ENCODE measurements around the gene ZNF841. TPM values are rescaled to one million over a fixed set of nuclear protein-coding genes. Genes with fewer than 3 reads are reported as not detected.
"Not testable (repeated sequence)": the region's sequence is repeated elsewhere in the genome, so short reads cannot be mapped to it uniquely, and the experiment has no call there.

The ZNF841 gene
- total RNA-seq, 1 experiment from 2014 or later: 37.6 TPM

DNA sequence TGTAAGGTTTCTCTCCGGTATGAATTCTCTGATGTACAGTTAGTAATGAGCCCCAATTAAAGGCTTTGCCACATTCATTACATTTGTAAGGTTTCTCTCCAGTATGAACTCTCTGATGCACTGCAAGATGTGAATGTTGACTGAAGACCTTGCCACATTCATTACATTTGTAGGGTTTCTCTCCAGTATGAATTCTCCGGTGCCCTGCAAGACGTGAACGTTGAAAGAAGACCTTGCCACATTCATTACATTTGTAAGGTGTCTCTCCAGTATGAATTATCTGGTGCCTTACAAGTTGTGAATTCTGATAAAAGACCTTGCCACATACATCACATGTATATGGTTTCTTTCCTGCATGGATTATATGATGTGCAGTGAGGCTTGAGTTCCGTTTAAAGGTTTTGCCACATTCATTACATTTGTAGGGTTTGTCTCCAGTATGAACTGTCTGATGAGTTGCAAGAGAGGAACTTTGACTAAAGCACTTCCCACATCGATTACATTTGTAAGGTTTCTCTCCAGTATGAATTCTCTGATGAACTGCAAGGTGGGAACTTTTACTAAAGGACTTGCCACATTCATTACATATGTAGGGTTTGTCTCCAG lies 29.2 kb downstream of the ZNF841 start:
- Mint-ChIP-seq H3K36me3 (ENCODE audit: insufficient read depth, unreplicated experiment) (peaks cover 57% of the 10 kb centered on the region), H3K4me1 (ENCODE audit: low read depth, unreplicated experiment) (no peaks in the 10 kb centered on the region), H3K27ac (ENCODE audit: unreplicated experiment) (no peak overlapping the region), H3K4me3 (ENCODE audit: low read depth, unreplicated experiment) (no peak overlapping the region), H3K27me3 (ENCODE audit: unreplicated experiment) (no peaks in the 10 kb centered on the region), H3K9me3 (ENCODE audit: low read depth, unreplicated experiment) (peaks cover 28% of the 10 kb centered on the region)
- intact Hi-C loops (cut with micrococcal nuclease; ENCODE audit: unreplicated experiment): no loop called here
- no TSS peak for BruUV-seq (replicated peaks)
- TF ChIP-seq, protein P1, sequence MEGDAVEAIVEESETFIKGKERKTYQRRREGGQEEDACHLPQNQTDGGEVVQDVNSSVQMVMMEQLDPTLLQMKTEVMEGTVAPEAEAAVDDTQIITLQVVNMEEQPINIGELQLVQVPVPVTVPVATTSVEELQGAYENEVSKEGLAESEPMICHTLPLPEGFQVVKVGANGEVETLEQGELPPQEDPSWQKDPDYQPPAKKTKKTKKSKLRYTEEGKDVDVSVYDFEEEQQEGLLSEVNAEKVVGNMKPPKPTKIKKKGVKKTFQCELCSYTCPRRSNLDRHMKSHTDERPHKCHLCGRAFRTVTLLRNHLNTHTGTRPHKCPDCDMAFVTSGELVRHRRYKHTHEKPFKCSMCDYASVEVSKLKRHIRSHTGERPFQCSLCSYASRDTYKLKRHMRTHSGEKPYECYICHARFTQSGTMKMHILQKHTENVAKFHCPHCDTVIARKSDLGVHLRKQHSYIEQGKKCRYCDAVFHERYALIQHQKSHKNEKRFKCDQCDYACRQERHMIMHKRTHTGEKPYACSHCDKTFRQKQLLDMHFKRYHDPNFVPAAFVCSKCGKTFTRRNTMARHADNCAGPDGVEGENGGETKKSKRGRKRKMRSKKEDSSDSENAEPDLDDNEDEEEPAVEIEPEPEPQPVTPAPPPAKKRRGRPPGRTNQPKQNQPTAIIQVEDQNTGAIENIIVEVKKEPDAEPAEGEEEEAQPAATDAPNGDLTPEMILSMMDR (IDR thresholded peaks at IDR 0.05; ENCODE audit: unreplicated experiment): no peak
- DNase-seq: no peak
- CTCF ChIA-PET: no interaction called here

GRCh38 chr19:52065399-52065798 lies 30.2 kb downstream of the ZNF841 start:
- peak overlapping the region; percentile 26 for H3K27ac Mint-ChIP-seq (ENCODE audit: unreplicated experiment)
- no peak for DNase-seq
- CTCF ChIA-PET: no interaction called here
- H3K9me3 Mint-ChIP-seq (ENCODE audit: low read depth, unreplicated experiment): peaks cover 22% of the 10 kb centered on the region
- BruUV-seq (replicated peaks): no TSS peak
- H3K36me3 Mint-ChIP-seq (ENCODE audit: insufficient read depth, unreplicated experiment): peaks cover 51% of the 10 kb centered on the region
- intact Hi-C loops (cut with micrococcal nuclease; ENCODE audit: unreplicated experiment): no loop called here
- no peaks in the 10 kb centered on the region for H3K4me1 Mint-ChIP-seq (ENCODE audit: low read depth, unreplicated experiment)
- H3K27me3 Mint-ChIP-seq (ENCODE audit: unreplicated experiment): no peaks in the 10 kb centered on the region
- TF ChIP-seq, protein P1 (IDR thresholded peaks at IDR 0.05; ENCODE audit: unreplicated experiment): no peak
- no peak overlapping the region for H3K4me3 Mint-ChIP-seq (ENCODE audit: low read depth, unreplicated experiment)

- H3K36me3 Mint-ChIP-seq (ENCODE audit: insufficient read depth, unreplicated experiment); H3K27ac Mint-ChIP-seq (ENCODE audit: unreplicated experiment); BruUV-seq (replicated peaks); intact Hi-C loops (cut with micrococcal nuclease; ENCODE audit: unreplicated experiment); CTCF ChIA-PET; H3K4me1 Mint-ChIP-seq (ENCODE audit: low read depth, unreplicated experiment); H3K27me3 Mint-ChIP-seq (ENCODE audit: unreplicated experiment); DNase-seq; H3K4me3 Mint-ChIP-seq (ENCODE audit: low read depth, unreplicated experiment): not testable (repeated sequence)
- H3K9me3 Mint-ChIP-seq (ENCODE audit: low read depth, unreplicated experiment): peaks cover 19% of the 10 kb centered on the region
Measured at GRCh38 chr19:52056480-52056879, 39.1 kb downstream of the ZNF841 start.

DNA sequence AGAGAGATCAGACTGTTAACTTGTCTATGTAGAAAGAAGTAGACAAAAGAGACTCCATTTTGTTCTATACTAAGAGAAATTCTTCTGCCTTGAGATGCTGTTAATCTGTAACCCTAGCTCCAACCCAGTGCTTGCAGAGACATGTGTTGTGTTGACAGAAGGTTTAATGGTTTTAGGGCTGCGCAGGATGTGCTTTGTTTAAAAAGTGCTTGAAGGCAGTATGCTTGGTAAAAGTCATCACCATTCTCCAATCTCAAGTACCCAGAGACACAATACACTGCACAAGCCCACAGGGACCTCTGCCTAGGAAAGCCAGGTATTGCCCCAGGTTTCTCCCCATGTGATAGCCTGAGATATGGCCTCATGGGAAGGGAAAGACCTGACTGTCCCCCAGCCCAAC lies 43.8 kb downstream of the ZNF841 start:
- DNase-seq; H3K27me3 Mint-ChIP-seq (ENCODE audit: unreplicated experiment); H3K4me1 Mint-ChIP-seq (ENCODE audit: low read depth, unreplicated experiment); H3K4me3 Mint-ChIP-seq (ENCODE audit: low read depth, unreplicated experiment); CTCF ChIA-PET; H3K27ac Mint-ChIP-seq (ENCODE audit: unreplicated experiment); intact Hi-C loops (cut with micrococcal nuclease; ENCODE audit: unreplicated experiment); BruUV-seq (replicated peaks): not testable (repeated sequence)
- H3K36me3 Mint-ChIP-seq (ENCODE audit: insufficient read depth, unreplicated experiment): peaks cover 34% of the 10 kb centered on the region
- H3K9me3 Mint-ChIP-seq (ENCODE audit: low read depth, unreplicated experiment): peaks cover 22% of the 10 kb centered on the region

DNA sequence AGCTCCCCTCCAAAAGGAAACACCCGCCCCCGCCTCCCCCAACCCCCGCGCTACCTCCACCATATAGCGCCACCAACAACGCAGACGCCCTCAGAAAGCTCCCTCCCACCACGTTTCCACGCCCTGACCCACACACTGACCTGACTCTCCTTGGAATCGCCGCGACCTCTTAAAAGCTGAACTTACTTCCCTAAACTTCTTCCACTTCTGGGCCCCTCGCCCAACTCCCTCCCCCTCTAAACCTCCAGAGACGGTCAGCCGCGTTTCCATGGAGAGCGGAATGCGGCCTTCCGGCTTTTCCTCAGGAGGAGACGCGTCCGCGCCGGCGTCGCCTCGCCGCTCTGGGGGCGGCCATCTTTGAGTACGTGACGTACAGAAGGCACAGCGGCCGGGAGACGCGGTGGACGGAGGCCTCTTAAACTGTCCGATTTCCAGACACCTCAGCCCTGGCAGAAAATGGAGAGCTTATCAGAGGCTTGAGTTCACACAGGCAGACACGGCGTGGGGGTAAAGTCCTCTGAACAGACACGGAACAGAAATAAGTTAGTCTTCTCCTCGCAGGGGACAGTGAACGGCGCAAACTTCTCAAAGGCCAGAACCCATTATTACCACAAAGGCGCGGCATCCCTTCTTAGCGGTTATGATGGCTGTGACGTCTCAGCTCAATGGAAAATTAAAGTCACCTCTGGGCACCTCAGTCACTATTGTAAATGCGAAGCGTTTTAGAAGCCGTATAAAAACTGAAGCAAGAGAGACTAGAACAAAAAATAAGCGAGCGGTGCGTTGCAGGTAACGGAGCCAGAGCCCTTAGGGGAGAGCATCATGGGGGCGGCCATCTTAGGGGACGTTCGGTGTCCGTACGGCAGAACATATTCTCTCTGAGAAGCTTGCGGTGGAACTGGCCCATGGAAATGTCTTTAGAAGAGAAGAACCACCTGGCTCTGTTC lies 46.7 kb downstream of the ZNF841 start, which contains the start of gene ZNF432:
Gene ZNF432 (minus strand): TSS at position 284 of the 947 bp plus-strand sequence. CDS start 1,970 bp downstream, outside the sequence.
- Mint-ChIP-seq H3K36me3 (ENCODE audit: insufficient read depth, unreplicated experiment) (peaks cover 54% of the 10 kb centered on the region), H3K27ac (ENCODE audit: unreplicated experiment) (peak within 1 kb of the TSS; percentile 76), H3K4me3 (ENCODE audit: low read depth, unreplicated experiment) (peak within 1 kb of the TSS; percentile 74), H3K9me3 (ENCODE audit: low read depth, unreplicated experiment) (peaks cover 18% of the 10 kb centered on the region), H3K27me3 (ENCODE audit: unreplicated experiment) (no peaks in the 10 kb centered on the region), H3K4me1 (ENCODE audit: low read depth, unreplicated experiment) (no peaks in the 10 kb centered on the region)
- peak; percentile 90 for DNase-seq
- intact Hi-C loops (cut with micrococcal nuclease; ENCODE audit: unreplicated experiment): loop anchor here (2.0 to 5.0 kb wide), 3 partner anchors 20 to 88 kb away; partner anchors contain the start of genes ZNF614, ZNF616 and ZNF841
- TSS peak; percentile 94 for BruUV-seq (replicated peaks)
- TF ChIP-seq, protein P1 (IDR thresholded peaks at IDR 0.05; ENCODE audit: unreplicated experiment): no peak
- CTCF ChIA-PET: no interaction called here

All from Calu3 (cell line).